ENCODE results near the gene TOP2A.
"Not testable (repeated sequence)": the region's sequence is repeated elsewhere in the genome, so short reads cannot be mapped to it uniquely, and the experiment has no call there.

TOP2A gene

DNA sequence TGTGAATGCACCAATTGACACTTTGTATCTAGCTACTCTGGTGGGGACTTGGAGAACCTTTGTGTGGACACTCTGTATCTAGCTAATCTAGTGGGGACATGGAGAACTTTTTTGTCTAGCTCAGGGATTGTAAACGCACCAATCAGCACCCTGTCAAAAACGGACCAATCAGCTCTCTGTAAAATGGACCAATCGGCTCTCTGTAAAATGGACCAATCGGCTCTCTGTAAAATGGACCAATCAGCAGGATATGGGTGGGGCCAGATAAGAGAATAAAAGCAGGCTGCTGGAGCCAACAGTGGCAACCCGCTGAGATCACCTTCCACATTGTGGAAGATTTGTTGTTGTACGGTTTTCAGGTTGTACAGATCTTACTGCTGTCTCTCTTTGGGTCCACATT, 41.2 kb downstream of the TOP2A start:
- DNase-seq = not testable (repeated sequence)

DNA sequence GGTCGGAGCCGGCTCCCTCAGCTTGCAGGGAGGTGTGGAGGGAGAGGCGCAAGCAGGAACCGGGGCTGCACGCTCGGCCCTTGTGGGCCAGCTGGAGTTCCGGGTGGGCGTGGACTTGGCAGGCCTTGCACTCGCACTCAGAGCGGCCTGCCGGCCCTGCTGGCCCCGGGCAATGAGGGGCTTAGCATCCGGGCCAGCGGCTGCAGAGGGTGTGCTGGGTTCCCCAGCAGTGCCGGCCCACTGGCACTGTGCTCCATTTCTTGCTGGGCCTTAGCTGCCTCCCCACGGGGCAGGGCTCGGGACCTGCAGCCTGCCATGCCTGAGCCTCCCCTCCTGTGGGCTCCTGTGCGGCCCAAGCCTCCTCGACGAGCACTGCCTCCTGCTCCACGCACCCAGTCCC, 41.9 kb downstream of the TOP2A start:
- DNase-seq = not testable (repeated sequence)

DNA sequence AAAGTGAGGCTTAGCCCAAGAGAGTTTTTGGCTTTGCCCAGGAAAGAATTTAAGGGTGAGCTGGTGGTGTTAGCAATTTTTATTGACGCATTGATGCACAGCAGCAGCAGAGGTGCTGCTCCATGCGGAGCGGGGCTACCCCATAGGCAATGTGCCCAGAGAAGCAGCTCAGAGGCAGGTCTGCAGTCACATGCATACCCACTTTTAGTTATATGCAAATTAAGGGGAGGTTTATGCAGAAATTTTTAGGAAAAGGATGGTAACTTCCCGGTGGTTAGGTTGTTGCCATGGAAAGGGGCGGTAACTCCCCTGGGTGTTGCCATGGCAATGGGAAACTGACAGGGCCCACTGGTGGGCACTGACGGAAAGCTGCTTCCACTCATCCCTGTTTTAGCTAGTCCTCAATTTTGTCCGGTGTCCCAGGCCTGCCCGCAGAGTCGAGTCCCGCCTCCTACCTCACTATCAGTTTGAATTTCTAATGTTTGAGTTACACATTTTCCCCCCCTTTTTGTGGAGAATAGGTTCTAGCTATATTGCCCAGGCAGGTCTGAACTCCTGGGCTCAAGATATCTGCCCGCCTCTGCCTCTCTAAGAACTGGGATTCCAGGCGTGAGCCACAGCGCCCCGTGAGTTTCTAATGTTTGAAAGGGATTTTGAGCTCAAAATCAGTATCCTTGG, 42.7 kb downstream of the TOP2A start:
- DNase-seq = no peak

DNA sequence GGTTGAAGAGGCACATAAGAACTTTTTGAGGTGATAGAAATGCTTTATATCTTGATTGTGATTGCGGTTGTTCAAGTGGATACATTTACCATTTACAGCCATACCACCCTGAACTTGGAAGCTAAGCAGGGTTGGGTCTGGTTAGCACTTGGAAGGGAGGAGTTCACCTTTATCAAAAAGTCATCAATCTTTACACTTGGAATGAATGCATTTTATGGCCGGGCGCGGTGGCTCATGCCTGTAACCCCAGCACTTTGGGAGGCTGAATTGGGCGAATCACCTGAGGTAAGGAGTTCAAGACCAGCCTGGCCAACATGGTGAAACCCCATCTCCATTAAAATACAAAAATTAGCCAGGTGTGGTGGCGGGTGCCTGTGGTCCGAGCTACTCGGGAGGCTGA, 43.7 kb downstream of the TOP2A start:
- DNase-seq = no peak

DNA sequence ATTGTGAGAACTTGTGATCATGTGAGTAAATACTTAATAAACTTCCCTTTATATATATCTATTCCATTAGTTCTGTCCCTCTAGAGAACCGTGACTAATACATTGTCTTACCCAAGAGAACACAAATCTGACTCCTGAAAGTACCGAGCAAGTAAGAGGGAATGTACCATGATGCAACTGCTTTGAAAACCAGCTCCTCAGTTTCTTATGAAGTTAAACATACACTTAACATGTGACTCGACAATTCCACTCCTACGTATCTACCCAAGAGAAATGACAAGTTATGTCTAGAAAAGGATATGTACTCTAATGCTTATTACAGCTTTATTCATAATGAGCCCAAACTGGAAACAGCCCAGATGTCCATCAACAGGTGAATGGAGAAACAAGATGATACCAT, 44.4 kb downstream of the TOP2A start:
- DNase-seq = no peak

DNA sequence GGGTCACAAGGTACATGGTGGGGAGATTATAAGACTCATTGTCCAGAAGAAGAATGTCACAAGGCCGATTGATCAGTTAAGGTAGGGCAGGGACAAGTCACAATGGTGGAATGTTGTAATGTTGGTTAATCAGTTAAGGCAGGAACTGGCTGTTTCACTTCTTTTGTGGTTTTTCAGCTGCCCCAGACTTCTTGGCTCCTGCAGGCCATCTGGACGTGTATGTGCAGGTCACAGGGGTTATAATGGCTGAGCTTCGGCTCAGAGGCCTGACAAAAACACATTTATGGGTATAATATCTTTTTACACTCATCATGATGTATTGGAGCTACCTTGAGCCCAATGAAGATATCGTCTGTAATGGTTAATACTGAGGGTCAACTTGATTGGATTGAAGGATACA, 45.1 kb downstream of the TOP2A start:
- DNase-seq = not testable (repeated sequence)

DNA sequence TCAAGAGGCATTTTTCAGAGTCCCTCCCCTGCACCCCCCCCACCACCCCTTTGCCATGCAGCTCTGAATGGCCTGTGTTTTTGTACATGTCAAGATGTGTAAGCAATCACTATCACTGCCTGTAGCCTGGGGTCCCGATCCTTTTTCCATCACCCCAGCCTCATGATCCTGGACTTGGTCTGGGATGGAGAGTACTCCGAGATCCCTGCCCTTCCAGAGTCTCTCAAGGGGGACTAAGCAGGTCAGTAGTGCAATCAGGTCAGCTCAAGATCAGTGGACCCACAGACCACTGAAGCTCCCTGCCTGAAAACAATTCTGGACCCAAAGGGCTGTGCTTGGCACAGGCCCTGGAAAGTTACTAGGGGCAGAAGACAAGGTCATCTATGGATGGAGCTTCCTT, 45.7 kb downstream of the TOP2A start:
- DNase-seq = no peak

DNA sequence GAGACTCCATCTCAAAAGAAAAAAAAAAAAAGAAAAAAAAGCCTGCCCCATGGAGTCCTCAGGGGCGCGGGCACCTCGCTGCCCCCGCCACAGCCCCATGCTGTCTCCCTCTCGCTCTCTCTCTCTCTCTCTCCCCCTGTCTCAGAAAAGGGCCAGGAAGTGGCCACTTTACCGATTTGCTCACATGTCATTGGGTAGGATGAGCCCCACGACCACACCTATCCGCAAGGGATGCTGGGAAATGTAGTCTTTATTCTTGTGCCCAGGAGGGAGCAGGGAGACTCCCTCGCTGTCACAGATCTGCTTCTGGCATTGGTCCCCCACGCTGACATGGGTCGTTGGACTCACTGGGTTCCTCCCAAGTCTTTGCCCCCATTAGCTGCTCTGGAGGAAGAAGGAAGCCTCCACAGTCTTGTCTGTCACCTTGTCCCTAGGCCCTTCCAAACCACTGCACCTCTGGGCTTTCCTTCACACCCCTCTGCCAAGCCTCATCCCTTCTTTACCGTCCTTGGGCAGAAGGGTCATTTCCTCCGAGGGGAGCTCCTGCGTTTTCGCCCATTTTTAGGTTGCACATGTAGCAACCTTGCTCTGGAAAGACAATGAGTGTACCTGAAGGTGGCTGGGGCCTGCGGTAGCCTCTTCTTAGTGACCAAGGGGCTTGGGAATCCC, 46.3 kb downstream of the TOP2A start:
- peak in 2 of 5 experiments; percentile 38 to 71 for DNase-seq

DNA sequence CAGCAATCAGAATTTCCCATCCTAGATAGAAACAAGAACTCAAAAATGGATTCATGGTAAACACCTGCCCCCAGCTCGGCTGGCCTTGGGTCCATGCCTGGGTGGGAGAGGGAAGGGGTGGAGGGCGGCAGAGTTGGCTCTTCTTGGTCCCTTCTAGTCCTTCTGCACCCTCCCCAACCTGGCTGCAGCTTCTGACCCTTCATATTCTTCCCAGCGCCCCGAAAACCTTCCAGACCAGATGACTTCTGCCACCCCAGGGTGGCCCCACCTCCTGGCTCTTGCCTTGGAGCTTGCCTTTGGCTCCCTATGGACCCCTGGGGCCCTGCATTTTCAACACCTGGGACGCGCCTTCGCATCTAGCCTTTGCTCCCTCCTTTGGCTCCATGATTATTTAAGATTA, 47.8 kb downstream of the TOP2A start:
- no peak for DNase-seq

DNA sequence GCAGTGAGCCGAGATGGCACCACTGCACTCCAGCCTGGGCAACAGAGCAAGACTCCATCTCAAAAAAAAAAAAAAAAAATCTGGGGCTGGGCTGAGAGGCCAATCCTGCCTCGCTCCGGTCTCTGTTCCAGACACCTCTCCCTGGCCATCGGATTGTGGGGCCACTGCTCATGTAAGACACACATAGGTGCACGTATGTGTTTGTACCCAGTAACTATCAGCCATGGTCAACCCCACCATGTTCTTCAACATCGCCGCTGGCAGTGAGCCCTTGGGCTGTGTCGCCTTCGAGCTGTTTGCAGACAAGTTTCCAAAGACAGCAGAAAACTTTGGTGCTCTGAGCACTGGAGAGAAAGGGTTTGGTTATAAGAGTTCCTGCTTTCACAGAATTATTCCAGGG, 50.0 kb downstream of the TOP2A start:
- not testable (repeated sequence) for DNase-seq

DNA sequence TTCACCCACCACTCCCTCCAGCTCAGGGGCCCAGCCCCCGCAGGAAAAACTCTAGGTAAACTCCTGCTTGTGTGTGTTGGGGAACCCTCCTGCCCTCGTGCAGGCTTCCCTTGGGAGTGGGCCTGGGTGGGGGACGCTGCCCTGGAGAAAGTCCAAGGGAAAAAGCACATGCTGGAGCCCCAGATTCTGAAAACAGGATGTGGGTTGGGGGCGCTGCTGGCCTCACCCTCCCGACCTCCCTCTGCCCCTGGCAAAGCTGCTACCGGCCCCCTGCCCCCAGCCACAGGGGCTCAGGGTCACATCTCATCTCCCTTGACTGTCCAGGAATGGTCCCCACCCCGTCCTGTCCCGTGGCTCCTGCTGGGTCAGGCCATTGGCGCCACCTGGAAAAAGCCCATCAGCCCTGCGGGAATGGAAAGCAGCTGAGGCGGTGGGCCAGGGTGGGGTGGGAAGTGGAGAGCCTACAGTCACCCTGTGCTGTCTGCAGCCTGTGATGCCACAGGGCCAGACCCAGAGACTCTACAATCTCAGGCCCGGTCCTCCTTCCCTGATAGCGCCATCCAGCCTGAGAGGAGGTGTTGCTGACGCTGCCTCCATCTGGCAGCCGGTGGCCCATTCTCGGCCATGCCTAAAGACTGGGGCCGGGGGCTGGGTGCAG, 50.7 kb downstream of the TOP2A start:
- DNase-seq = no peak

DNA sequence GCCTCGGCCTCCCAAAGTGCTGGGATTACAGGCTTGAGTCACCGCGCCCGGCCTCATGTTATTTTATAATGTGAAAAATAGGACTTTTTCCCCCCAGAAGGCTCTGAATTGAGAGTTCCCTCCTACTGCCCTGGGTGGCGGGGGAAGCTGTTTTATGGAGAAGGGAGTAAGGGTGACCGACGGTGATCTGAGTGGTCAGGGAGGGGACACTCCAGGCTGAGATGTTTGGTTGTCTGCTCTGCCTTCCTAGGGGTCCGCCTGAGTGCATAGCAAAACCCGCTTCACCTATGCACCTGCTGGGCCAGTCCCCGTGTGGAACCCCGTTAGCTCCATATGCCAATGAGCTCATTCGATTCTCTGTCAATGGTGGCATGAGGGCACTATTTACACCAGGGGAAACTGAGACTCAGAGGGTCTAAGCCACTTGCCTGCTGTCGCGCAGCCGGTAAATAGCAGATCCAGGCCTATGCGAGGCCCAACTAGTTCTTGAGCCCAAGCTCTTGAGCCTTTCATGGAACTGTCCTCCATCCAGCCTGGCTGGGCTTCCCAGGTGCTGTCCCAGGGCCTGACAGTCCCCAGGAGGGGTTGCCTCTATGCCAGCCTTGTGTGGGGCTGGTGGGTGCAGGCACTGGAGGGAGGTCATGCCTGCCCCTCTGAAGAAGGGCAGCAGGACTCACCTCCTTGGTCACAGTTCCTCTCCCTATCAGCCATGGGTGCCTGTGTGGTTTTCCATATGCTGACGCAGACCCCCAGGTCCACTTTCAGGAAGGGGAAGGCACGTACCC, 51.4 kb downstream of the TOP2A start:
- DNase-seq = no peak

DNA sequence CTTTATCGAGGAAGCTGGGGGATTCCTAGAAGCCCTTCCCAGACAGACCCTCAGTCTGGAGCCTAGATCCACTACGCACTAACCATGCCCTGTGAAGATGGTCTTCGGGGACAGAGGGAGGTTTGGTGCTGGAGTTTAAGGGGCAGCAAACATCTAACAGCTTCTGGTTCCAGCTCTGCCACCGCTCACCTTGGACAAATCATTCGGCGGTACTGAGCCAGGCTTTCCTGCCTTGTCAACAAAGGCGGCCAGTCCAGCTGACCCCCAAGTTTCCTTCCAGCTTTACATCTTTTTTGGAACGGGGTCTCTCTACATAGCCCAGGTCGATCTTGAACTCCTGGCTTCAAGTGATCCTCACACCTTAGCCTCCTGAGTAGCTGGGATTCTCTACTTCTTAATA, 52.8 kb downstream of the TOP2A start:
- DNase-seq = no peak

DNA sequence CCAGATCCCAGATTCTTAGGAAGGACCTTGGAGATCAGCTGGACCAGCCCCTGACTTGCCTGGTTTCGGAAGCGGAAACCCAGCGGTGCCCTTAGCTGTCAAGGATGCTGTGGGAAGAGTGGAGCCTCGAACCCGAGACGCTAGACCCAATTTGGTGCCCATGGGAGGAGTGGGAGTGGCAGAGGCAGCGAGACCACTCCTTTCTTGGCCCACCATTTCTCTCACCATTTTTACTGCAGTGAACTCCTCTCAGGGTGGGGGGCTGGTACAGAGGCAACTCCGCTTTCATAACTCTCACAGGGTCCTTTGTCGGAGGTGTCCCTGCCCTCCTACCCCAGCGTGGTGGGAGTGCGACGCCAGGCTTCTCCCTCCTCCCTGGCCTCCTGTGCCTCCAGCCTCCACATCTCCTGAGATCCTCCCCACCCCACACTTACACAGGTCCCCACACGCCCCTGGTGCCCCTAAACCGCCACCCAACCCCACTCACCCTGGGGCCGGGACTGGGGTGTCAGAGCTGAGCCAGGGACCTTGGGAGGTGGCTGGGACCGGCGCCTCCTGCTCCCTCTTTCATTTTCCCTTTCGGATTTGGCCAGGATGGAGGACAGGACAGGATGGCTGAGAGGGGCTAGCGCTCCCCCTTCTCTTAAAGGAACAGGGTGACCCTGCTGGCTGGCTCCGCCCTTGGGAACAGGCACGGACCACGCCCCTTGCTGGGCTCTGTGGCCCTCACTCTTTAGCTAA, 53.4 kb downstream of the TOP2A start, which contains the start of gene GJD3:
Gene GJD3, minus strand, starts transcription at position 617 of the 741 bp plus-strand sequence. CDS start 922 bp downstream, outside the sequence.
- no peak for DNase-seq

DNA sequence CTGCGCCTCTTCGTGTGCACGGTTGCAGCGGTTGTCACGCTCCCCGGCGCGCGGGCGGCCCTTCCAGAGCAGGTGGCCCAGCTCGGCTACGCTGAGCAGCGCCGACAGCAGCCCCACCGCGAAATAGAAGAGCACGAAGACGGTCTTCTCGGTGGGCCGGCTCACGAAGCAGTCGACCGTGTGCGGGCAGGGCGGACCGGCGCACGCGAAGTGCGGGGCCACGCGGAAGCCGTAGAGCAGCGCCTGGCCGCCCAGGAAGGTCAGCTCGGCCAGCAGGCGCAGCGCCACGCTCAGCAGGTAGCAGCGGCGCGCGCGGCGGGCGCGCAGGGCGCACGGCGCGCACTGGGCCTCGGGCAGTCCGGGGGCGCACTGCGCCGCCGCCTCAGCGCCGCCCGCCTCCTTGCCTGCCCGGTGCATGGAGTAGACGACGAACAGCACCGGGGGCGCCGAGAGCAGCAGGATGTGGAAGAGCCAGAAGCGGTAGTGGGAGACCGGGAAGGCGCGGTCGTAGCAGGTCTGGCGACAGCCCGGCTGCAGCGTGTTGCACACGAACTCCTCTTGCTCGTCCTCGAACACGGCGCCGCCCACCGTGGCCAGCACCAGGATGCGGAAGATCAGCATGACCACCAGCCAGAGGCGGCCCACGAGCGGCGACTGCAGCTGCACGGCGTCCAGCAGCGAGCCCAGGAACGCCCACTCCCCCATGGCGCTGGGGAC, 54.4 kb downstream of the TOP2A start:
- peak in 1 of 5 experiments; percentile 71 for DNase-seq

DNA sequence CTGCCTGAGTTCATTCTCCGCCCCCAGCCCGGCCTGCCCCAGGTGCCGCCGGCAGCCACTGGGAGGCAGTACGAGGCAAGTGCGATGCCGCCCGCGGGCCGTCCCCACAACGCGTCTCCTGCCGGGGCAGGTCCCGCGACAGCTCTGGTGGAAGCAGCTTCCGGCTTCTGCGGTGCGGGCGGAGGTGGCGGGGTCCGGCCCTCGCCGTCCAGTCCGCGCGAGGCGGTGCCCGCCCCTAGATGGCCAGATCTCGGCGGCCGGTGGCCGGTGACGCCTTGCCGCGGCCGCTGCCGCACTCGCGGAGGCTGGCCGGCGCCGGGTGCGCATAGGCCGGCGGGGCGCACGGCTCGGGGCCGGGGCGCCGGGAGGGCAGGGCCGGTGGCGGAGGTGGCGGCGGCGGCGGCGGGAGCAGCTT, 55.0 kb downstream of the TOP2A start:
- peak; percentile 49 to 91 (median 66) for DNase-seq

DNA sequence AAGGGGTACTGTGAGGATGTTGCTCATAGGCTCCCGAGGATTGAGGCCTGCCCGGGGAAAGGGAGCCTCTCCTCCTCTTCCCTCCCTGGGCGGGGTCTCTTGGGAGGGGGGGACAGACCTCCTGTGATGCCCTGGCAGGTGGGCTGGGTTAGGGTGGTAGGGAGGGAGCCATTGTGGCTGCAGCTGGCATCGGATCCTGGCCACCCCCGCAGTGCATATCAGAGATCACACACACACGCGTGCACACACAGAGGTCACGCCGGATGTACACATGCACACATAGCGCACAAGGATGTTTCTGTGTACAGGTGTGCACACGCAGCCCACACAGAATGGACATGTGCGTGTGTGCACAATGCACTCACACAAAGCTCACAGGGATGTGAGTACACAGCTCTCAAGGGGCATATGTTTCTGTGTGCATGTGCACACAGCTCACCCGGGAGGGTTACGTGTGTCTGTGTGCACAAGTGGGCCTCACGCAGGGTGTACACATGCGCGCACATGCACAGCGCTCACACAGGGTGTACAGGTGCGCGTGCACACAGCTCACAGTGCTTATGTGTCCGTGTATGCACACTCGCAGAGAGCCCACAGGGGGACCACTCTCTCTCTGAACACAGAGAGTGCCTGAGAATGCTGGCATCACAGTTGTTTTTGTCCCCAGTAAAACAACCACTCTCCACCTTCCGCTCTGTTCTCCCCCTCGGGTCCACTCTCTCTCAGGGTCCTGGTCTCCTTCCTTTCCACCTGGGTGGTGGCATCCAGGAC, 55.6 kb downstream of the TOP2A start:
- DNase-seq = no peak

DNA sequence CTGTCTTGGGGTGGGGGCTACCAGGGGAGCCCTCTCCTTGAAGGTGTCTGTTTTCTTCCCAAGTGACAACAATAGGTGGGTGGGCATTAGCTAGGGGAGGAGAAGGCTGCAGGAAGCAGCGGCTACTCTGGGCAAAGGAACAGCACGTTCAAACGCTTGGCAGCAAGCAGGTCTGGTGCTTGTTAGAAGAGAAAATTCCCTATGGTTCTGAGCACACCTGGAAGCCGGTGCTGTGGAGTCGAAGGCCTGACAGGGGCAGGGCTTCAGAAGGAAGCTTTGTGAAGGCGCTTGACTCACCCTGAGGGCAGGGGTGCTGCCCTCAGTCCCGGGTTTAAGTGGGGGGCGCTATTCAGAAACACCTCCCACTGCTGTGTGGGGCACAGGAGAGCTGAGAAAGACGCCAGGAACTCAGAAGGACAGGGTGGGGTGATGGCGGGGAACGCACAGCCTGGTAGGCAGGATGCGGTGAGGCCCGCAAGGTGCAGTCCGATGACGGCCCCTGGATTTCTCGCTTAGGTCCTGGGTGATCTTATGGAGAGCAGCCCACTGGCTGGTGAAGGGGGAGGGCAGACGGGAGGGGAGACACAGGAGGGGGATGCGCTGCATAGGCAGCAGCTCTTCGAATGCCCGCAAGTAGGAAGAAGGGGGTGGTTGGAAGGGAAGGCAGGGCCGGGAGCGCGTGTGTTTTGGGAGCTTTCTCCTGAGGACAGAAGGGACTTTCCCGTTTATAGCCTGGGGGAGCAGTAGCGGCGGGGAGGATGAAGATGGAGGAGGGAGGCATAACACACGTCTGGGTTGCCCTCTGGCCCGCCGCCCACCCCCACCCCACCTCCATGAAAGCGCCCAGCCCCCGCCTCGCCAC, 56.4 kb downstream of the TOP2A start:
- DNase-seq = no peak

DNA sequence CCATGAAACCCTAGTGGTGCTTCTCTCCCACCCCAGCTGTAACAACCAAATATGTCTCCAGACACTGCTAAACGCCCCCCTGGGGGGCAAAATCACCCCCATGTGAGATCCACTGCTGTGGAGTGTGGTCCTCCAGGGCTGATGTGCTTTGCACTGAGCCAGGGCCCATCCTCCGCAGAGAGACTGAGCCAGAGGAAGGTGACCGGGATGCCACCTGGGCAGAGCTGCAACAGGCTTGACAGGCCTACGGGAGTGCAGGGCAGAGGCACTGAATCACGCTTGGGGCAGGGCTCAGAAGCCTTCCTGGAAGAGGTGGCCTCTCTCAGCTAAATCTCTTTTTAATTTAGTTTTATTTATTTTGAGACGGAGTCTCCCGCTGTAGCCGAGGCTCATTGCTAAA, 57.6 kb downstream of the TOP2A start:
- DNase-seq = no peak
